Tongue (tissue), 3 donors: ENCODE data around the gene CNTNAP5. TPM values are rescaled to one million over a fixed set of nuclear protein-coding genes. Genes with fewer than 3 reads are reported as not detected.

Experiments
- DNase-seq: peaks from one replicate; pipeline ENCODE4 v3.0.0-alpha.2; 2015
- small RNA-seq: library from RNA; depleted of rRNA; stranded (forward); fragments of <200 nt; gene quantifications from one replicate; pipeline ENCODE3, GENCODE V24; 2014; ENCODE audit warnings: low replicate concordance
- total RNA-seq: library from RNA; depleted of rRNA; stranded (reverse); fragments of >200 nt; gene quantifications from one replicate; pipeline ENCODE4 v1.2.3, GENCODE V29; 2014

CNTNAP5 gene
- total RNA-seq, 1 donor from 2014 or later = 1.7 TPM

DNA sequence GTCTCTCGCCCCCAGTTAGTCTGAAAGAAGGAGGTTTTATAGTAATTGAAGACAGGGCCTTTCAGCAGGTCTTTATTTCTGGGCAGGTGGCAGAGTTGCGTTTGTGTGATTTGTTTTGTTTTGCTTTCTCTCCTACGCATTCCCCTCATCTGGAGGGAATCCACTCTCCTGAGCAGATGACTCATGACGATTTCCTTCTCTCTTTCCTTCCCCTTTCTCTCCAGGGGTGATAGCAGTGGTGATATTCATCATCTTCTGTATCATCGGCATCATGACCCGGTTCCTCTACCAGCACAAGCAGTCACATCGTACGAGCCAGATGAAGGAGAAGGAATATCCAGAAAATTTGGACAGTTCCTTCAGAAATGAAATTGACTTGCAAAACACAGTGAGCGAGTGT lies 888.8 kb downstream of the CNTNAP5 start:
- DNase-seq = no peak

DNA sequence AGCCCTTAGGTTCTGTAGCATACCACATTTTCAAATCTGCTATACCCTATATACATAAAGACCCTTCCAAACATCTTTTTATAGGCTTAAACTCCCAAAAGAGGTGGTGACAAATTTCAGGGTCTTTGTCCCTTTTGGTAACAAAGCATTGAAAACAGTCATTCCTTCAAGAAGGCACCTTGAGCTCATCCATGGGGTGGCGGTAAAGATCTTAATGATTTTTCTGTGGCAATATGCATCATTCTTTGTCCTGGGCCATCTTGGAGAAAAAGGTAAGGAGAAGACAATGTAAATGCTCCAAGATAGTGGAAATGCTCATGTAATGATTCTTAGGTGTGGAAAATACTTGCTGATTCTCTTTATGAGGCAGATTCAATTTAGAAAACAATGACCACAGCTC lies 890.5 kb downstream of the CNTNAP5 start:
- no peak for DNase-seq

GRCh38 chr2:124919296-124919695 lies 894.2 kb downstream of the CNTNAP5 start:
- DNase-seq = no peak

GRCh38 chr2:124920448-124920847 lies 895.4 kb downstream of the CNTNAP5 start:
- DNase-seq = no peak

DNA sequence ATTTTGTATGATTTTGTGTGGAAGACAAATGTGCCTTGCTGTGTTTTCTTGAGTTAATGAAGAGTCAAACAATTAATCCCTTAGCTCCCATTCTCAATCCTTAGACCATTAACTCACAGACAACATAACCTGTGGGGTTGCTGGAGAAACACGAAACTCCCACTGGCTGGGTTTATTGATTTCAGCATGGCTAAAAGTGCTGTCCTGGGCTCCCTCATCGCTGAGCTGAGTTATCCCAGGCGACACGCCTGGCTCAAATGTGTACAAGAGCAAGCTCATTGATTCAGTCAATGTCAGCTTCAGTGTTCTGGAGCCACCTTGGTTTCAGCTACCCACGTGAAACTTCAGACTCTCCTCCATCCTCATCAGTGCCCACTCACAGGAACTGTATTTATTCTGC lies 896.1 kb downstream of the CNTNAP5 start:
- DNase-seq = no peak

- DNase-seq = no peak
Measured at GRCh38 chr2:124923097-124923496, 898.0 kb downstream of the CNTNAP5 start.

DNA sequence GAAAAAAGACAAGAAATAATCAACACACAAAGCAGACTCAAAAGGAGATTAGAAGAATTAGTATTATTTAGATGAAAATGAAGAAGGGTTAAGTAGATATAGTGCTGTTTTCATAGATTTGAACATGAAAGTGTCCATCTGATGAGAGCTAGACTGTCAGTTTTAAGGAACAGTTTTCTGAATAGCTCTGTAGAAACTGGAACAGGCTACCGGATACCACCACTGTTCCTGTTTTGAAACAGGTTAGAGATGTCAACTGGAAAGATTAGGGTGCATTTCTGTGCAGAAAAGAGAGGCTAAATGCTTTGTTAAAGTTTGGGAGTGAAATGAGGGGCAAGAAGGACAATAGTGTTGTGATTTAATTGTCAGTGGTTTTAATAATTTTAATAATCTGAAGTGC lies 908.8 kb downstream of the CNTNAP5 start:
- no peak for DNase-seq

GRCh38 chr2:124953921-124954320 lies 928.8 kb downstream of the CNTNAP5 start:
- DNase-seq = no peak

DNA sequence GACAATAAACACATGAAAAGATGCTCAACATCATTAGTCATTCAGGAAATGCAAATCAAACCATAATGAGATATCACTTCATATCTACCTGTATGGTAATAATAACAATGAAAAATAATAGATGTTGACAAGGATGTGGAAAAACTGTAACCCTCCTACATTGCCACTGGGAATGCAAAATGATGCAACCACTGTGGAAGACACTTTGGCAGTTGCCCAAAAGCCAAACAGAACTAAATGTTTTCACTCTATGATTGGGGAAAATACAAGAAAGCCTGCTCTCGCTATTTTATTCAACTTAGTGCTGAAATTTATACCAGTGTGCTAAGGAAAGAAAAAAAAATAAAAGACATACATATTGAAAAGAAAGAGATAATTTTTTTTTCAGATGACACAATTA lies 934.5 kb downstream of the CNTNAP5 start:
- no peak for DNase-seq

GRCh38 chr2:124961132-124961531 lies 936.0 kb downstream of the CNTNAP5 start:
- DNase-seq = no peak

Small RNAs within 50 kb of the gene (small RNA-seq; reads per million reads assigned to genes)
- gene AC019159.1 (not detected), gene MTND5P22 (not detected), gene RNA5SP102 (not detected)
